DND-41 (cell line): Measurements from ENCODE around the gene CTNNA3.

Source experiments
- CTCF ChIP-seq: IDR thresholded peaks from 2 replicates; pipeline ENCODE4 v1.5.1; 2012; ENCODE audit warnings: borderline replicate concordance, low read length, moderate library complexity, mild to moderate bottlenecking; ENCODE audit not compliant: poor library complexity, severe bottlenecking; ENCODE audit errors: extremely low read depth
- EZH2 ChIP-seq: IDR thresholded peaks from 3 replicates; pipeline ENCODE4 v1.6.1; 2012; ENCODE audit warnings: borderline replicate concordance, low read depth, mild to moderate bottlenecking, moderate library complexity, low read length, inconsistent platforms; ENCODE audit not compliant: severe bottlenecking

GRCh38 chr10:66832781-66833422 is 863.1 kb downstream of the CTNNA3 start:
- TF ChIP-seq CTCF (no peak), EZH2 (no peak)
